Measurements from ENCODE around the gene S1PR1.

DNA sequence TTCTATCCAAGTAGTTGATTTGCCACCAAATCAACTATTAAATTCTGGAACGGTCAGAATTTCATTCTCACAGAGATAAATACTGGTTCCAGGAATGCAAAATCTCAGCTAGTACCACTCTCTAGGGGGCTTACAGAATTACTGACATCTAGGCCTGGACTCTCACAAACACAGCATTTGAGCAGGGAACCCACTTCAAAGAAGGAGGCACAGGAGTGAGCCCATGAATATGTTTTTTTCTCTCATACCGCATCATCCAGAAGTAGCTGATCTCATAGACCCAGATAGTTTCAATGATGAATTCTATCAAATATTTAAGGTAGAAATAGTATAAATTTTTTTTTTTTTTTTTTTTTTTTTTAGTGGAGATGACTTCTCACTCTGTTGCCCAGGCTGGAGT, 32.1 kb downstream of the S1PR1 start:
- TF ChIP-seq, protein P1, sequence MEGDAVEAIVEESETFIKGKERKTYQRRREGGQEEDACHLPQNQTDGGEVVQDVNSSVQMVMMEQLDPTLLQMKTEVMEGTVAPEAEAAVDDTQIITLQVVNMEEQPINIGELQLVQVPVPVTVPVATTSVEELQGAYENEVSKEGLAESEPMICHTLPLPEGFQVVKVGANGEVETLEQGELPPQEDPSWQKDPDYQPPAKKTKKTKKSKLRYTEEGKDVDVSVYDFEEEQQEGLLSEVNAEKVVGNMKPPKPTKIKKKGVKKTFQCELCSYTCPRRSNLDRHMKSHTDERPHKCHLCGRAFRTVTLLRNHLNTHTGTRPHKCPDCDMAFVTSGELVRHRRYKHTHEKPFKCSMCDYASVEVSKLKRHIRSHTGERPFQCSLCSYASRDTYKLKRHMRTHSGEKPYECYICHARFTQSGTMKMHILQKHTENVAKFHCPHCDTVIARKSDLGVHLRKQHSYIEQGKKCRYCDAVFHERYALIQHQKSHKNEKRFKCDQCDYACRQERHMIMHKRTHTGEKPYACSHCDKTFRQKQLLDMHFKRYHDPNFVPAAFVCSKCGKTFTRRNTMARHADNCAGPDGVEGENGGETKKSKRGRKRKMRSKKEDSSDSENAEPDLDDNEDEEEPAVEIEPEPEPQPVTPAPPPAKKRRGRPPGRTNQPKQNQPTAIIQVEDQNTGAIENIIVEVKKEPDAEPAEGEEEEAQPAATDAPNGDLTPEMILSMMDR (optimal IDR thresholded peaks at IDR 0.05 in 1 of 3, IDR thresholded peaks at IDR 0.05 in 1 of 3, conservative IDR thresholded peaks at IDR 0.05 in 1 of 3; ENCODE audit: extremely low read depth in 1 of 3, insufficient read depth in 2 of 3, low read length in 3 of 3) = no peak
- no peak for TF ChIP-seq EZH2 (IDR thresholded peaks at IDR 0.05; ENCODE audit: low read length)
